Epithelial cell of prostate (primary cell): Measurements from ENCODE around the gene GPR156.
"Not testable (repeated sequence)": the region's sequence is repeated elsewhere in the genome, so short reads cannot be mapped to it uniquely, and the experiment has no call there.

ENCODE experiments used
- DNase-seq: peaks from one replicate; pipeline ENCODE4 v3.0.0-alpha.2; 2011; ENCODE audit warnings: low read depth, low spot score
- H3K27ac ChIP-seq: fragments of 450-650 bp; 2 replicates; pipeline ENCODE4 v1.5.1; 2017; ENCODE audit warnings: mild to moderate bottlenecking

The GPR156 gene

DNA sequence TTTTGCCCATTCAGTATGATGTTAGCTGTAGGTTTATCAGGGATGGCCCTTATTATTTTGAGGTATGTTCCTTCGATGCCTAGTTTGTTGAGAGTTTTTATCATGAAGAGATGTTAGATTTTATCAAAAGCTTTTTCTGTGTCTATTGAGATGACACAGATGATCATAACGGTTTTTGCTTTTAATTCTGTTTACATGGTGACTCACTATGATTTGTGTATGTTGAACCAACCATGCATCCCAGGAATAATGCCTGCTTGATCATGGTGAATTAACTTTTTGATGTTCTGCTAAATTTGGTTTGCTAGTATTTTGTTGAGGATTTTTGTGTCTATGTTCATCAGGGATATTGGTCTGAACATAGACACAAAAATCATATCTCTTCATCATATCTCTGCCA is 8.3 kb downstream of the GPR156 start:
- H3K27ac ChIP-seq = no peak overlapping the region
- DNase-seq = no peak

DNA sequence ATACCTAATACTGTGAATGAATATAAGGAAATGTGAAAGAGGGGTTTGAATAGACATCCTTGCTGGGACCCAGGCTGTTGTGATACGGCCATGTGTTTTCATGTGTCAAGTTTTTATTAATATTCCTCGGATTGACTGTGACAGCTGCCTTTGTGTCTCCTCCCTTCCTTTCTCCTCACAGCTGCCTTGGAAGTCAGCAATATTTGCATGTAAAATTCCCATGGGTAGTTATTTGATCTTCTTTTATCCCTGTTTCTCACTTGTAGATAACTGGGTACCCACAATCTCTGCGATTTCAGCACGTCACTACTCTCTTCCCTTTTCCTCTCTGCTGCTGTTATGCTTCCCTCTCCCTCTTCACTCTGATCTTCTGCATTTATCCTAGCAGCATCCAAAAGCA is 9.4 kb downstream of the GPR156 start:
- no peak overlapping the region for H3K27ac ChIP-seq
- no peak for DNase-seq

GRCh38 chr3:120274739-120275167 is 10.3 kb downstream of the GPR156 start:
- no peak for DNase-seq
- H3K27ac ChIP-seq = no peak overlapping the region

DNA sequence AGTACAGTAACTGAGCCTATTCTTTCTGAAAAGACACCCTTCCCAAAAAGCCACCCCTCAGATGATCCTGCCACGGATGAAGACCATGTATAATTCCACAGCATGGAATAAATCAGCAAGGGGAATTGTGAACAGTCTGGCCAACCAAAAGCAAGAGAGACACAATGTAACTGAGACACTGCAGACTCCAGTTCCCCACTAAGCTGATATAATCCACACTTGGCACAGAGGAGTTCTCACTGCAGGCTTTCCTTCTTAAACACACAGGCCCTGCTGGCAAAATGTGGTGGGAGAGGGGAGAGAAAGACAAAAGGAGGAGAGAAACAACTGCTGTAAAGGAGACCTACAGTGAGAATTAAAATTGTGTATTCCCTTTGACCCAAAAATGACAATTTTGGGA is 12.7 kb downstream of the GPR156 start:
- H3K27ac ChIP-seq = no peak overlapping the region
- no peak for DNase-seq

GRCh38 chr3:120265989-120266388 is 19.0 kb downstream of the GPR156 start:
- no peak for DNase-seq
- H3K27ac ChIP-seq = no peak overlapping the region

- H3K27ac ChIP-seq = no peak overlapping the region
- DNase-seq = no peak
Measured at GRCh38 chr3:120264963-120265362, 20.1 kb downstream of the GPR156 start.

GRCh38 chr3:120263792-120264191 is 21.2 kb downstream of the GPR156 start:
- no peak for DNase-seq
- H3K27ac ChIP-seq = no peak overlapping the region

DNA sequence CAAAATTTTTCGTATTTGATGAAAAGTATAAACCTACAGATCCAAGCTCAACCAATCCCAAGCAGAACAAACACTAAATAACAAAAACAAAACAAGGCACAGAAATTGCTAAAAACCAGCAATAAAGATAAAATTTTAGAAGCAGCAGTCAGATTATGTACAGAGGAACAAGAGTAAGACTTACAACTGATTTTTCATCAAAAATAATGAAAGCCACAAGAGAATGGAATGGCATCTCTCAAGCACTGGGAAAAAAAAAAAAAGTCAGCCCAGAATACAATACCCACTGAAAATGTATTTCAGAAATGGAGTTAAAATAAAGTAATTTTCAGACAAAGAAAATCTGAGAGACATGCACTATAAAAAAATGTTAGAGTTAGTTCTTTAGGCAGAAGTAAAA is 27.0 kb downstream of the GPR156 start:
- H3K27ac ChIP-seq = no peak overlapping the region

DNA sequence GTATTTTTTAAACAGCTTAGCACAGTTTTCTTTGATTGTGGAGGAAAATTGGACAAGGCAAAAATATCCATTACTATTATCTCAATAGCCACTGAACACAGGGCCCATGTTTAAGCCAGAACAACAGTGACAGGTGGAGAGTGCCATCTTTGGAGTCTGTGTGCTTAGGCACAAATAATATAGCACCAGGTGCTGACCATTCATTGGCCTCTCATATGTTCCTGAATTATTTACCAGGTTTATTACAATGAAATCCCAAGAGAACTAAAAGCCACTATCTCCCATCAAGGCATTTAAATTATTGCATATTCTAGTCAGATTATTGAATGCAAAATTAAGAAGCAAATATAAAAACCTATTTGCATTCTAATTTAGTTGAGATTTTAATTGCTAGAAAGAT is 39.6 kb downstream of the GPR156 start:
- H3K27ac ChIP-seq = no peak overlapping the region
- DNase-seq = no peak

More for the DNA sequence above, 27.0 kb downstream of the GPR156 start:
- no peak for DNase-seq

GRCh38 chr3:120244834-120245225 is 40.2 kb downstream of the GPR156 start:
- H3K27ac ChIP-seq = no peak overlapping the region
- no peak for DNase-seq

DNA sequence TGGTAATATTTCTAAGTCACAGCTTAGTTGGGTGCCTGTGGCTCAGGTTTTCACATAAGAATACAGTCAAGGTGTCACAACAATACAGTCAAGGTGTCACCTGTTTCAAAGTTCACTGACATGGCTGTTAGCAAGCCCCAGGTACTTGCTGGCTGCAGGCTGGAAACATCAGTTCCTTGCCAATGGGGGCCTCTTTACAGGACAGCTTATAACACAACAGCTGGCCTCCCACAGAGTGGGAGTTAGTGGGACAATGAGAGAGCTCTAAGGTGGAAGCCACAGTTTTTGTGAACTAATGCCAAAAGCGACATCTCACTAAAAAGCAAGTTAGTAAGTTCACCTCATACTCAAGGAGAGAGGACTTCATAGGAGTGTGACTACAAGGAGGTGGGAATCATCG is 45.4 kb downstream of the GPR156 start:
- DNase-seq = no peak
- no peak overlapping the region for H3K27ac ChIP-seq

GRCh38 chr3:120227710-120228347 is 57.2 kb downstream of the GPR156 start:
- DNase-seq = no peak

DNA sequence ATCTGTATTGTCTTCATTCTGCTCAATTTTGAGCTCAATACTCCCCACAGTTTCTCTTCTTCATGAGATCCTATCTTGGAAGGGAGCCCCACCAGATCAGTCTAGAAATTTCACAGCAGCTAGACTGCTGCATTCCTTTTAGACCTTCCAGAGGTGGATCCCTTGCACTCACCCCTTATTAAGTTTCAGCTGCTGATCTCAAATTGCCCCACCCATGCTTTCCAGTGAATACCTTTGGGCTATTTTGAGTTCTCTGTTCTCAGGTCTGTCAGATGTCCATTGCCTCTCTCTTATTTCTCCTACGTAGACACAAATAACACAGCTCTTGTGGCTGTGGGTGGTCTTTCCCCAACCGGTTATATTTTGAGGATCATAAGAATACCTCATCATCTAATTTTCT is 60.8 kb downstream of the GPR156 start:
- DNase-seq = no peak
- no peak overlapping the region for H3K27ac ChIP-seq

More at GRCh38 chr3:120227710-120228347, 57.2 kb downstream of the GPR156 start:
- no peak overlapping the region for H3K27ac ChIP-seq

DNA sequence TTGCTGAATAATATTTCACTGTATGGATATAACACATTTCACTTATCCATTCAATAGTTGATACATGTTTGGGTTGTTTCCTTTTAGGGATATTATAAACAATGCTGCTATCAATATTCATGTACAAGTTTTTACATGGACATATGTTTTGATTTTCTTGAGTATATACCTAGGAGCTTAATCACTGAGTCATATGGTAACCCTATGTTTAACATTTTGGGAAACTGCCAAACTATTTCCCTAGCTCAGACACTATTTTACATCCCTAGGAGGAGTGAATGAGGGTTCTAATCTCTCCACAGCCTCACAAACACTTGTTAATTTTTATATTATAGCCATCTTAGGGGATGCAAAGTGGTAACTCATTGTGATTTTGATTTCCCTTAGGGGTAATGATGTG is 66.0 kb downstream of the GPR156 start:
- no peak for DNase-seq
- no peak overlapping the region for H3K27ac ChIP-seq

DNA sequence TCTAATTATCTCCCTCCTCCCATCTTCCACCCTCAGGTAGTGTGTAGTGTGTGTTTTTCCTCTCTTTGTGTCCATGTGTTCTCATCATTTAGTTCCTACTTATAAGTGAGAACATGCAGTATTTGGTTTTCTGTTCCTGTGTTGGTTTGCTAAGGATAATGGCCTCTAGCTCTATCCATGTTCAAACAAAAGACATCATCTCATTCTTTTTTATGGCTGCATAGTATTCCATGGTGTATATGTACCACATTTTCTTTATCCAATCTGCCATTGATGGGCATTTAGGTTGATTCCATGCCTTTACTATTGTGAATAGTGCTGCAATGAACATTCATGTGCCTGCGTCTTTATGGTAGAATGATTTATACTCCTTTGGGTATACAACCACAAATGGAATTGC is 68.4 kb downstream of the GPR156 start:
- not testable (repeated sequence) for DNase-seq, H3K27ac ChIP-seq

DNA sequence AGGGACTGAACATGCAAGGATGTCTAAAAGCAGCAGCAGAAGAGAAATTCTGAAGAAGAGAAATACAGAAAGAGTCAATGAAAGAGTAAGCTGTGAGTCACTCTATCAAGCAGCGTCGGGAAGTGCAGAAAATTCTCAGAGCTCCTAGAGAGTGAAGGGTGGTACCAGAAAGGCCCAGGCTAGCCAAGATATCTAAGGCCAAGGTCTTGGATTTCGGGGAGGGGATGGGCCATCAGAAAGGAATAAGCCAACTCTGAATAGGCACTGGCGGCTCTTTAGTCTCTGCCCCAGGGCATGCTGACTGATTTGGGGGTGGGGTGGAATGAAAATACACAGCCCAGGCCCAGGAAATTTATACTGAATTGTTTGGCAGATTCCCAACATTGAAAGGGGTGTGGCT is 70.8 kb downstream of the GPR156 start:
- no peak for DNase-seq
- H3K27ac ChIP-seq = no peak overlapping the region

DNA sequence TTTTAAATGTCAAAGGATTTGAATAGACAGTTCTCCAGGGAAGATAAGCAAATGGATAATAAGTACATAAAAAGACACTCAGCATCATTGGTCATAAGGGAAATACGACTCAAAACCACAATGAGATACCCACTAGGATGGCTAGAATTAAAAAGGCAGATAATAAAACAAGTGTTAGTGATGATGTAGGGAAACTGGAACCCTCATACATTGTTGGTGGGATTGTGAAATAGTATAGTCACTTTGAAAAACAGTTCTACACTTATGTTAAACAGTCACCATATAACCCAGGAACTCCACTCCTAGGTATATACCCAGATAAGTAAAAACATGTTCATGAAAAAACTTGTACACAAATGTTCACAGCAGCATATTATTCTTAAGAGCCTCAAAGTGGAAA is 72.5 kb downstream of the GPR156 start:
- DNase-seq = no peak
- H3K27ac ChIP-seq = no peak overlapping the region

DNA sequence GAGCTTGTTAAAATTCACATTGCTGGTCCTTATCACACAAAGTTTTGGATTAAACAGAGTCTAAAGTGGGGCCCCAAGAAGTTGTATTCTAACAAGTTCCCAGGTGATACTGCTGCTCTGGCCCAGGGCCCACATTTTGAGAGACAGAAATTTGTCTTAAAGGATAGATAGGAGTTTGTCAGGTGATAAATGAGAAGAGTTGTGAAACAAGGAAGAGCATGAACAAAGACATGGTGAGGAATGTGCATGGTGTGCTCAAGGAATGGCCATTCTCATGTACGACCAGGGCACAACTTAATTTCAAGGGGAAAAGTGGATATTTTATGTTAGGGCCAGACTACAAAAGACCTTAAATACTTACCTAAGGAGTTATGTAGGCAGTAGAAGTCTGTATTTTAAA is 75.6 kb downstream of the GPR156 start:
- no peak overlapping the region for H3K27ac ChIP-seq
- DNase-seq = no peak

DNA sequence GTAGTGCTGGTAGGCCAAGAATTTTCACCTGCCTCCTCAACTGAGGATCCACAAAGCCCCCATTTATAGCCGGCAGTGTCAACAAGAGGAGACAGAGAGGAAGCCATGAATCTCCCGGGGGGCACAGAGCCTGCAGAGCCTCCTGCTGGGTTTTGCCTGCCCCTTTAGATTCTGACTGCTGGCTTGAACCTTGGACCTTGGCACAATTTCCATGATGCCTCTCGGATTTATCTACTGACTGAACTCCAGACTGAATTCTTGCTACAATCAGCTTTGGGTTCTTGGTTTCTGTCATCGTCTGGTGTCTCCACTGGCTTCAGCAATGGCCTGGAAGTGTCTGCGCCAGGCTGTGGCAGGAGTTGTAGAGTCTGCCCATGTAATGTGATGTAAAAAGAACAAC is 80.7 kb downstream of the GPR156 start:
- no peak for DNase-seq
- H3K27ac ChIP-seq = no peak overlapping the region

DNA sequence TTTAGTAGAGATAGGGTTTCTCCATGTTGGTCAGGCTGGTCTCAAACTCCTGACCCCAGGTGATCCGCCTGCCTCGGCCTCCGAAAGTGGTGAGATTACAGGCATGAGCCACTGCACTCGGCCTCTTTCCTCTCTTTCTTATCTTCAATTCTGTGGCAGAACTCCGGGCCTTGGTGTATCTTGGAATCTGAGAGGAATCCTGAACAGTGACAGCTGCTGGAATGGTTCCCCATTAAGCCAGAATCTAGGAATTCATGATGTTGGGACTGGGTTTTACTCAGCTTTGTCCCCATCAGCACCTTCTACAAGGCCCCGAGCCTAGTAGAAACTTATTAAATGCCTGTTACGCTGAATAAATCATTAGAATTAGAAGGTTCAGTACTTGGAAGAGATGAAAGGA is 81.4 kb downstream of the GPR156 start:
- no peak overlapping the region for H3K27ac ChIP-seq
- no peak for DNase-seq

DNA sequence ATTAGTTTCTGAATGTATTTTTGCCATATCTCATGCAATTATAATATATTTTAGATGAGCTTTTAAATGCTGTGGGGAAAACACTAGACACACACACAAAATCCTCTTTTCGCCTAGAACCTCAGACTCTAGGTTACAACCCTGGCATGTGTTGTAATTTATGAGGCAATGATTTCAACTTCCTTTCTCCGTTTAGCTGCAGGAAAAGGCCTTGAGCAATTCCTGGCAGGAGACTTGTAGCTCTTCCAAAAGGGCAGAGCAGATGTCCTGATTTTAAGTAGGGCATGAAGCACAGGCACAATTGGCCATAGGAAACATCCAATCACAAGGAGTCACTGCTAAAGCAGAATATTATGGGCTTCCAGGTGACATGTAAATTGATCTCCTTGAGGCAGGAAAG is 82.0 kb downstream of the GPR156 start:
- DNase-seq = no peak
- H3K27ac ChIP-seq = no peak overlapping the region

DNA sequence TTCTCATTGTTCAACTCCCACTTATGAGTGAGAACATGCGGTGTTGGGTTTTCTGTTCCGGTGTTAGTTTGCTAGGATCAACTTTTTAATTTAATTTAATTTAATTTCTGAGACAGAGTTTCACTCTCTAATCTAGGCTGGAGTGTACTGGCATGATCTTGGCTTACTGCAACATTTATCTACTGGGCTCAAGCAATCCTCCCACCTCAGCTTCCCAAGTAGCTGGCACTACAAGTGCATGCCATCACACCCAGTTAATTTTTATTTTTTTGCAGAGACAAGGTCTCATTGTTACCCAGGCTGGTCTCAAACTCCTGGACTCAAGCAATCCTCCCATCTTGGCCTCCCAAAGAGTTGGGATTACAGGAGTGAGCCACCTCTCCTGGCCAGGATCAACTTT is 82.7 kb downstream of the GPR156 start:
- DNase-seq = no peak
- no peak overlapping the region for H3K27ac ChIP-seq
